HFFc6 (cell line): Measurements from ENCODE around the gene PDSS1. TPM values are rescaled to one million over a fixed set of nuclear protein-coding genes. Genes with fewer than 3 reads are reported as not detected.
A peak's percentile ranks its signal among the peaks of the same experiment; 100 is the strongest.
"Not testable (repeated sequence)": the region's sequence is repeated elsewhere in the genome, so short reads cannot be mapped to it uniquely, and the experiment has no call there.

ENCODE experiments used
- DNase-seq: peaks from one replicate; pipeline ENCODE4 v3.0.0-alpha.2; 2018
- H3K27ac Mint-ChIP-seq: 2 replicates; pipeline ENCODE4 v1.8.0; 2020; ENCODE audit warnings: mild to moderate bottlenecking, mixed read lengths
- H3K27me3 Mint-ChIP-seq: 2 replicates; pipeline ENCODE4 v1.8.0; 2021; ENCODE audit warnings: mild to moderate bottlenecking, moderate library complexity, mixed read lengths; ENCODE audit not compliant: insufficient read depth
- H3K36me3 Mint-ChIP-seq: 2 replicates; pipeline ENCODE4 v1.8.0; 2021; ENCODE audit warnings: low read depth, mixed read lengths
- H3K4me1 Mint-ChIP-seq: 2 replicates; pipeline ENCODE4 v1.8.0; 2020; ENCODE audit warnings: low read depth, mixed read lengths
- H3K4me3 Mint-ChIP-seq: 2 replicates; pipeline ENCODE4 v1.8.0; 2020; ENCODE audit warnings: mild to moderate bottlenecking, moderate library complexity, mixed read lengths
- H3K9me3 Mint-ChIP-seq: 2 replicates; pipeline ENCODE4 v1.8.0; 2020; ENCODE audit warnings: mild to moderate bottlenecking, mixed read lengths
- CTCF ChIP-seq: fragments of 200-600 bp; sonication (generic); IDR thresholded peaks from 2 replicates; pipeline ENCODE4 v1.5.0; 2021; ENCODE audit warnings: antibody characterized with exemption, mild to moderate bottlenecking
- total RNA-seq, 6 experiments: library from RNA; stranded (reverse); fragmentation: NEBNext Ultra II Directional; extraction: Animal tissue kit (Norgen Biotek cat#: 25700); gene quantifications; 2 replicates in 1 of 6; 3 replicates in 5 of 6; pipeline ENCODE4 v1.2.3, GENCODE V29; 2021

PDSS1 gene
- total RNA-seq, 6 experiments from 2014 or later = 5.0 to 9.7 (median 7.5) TPM

DNA sequence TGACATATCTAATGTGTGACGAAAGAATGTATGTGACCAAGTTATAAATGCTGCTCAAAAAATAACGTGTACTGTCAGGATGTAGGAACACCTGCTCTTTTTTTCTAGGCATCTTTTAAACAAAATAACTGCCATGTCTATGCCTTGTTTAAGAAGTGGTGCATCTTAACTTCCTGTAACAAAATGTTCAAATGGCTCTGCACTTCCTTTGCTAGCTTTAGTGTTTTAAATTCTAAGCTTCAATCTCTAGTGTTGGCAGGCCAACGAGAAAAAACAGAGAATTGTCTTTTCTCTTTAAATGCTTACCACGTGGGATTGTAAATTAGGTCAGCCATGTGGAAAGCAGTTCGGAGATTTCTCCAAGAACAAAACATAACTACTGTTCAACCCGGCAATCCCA is 14.6 kb upstream of the PDSS1 start:
- H3K9me3 Mint-ChIP-seq = no peaks in the 10 kb centered on the region
- H3K36me3 Mint-ChIP-seq = no peaks in the 10 kb centered on the region
- H3K4me1 Mint-ChIP-seq = peaks cover 9% of the 10 kb centered on the region
- H3K4me3 Mint-ChIP-seq = no peak overlapping the region
- no peak for DNase-seq
- no peak for TF ChIP-seq CTCF
- no peak overlapping the region for H3K27ac Mint-ChIP-seq
- peaks cover 4% of the 10 kb centered on the region; the same call in 1 of the 2 replicates for H3K27me3 Mint-ChIP-seq

DNA sequence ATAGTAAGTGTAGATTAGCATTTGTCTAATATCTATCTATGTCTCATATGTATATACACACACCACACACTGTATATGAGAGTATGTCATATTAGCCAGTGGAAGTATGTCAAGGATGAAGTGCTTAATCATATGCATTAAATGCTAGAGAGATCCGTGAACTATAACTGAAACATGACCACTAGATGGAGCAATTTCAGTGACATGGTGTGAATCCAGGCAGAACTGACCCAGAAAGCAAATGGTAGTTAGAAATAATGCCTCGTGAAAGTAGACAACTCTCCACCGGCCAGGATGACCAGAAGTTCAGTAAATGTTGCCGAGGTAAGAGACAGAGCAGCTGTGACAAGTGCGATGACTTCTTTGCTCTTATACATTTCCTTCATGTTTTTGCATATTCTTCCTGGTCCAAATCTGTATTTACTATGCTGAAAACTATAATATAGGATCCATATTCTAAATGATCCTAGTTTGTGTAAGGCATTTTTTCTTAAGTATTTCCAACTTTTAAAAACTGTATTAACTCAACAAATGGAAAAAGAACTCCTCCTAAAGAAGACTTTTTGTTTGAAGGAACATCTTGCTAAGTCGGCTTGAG is 12.7 kb upstream of the PDSS1 start:
- H3K4me3 Mint-ChIP-seq, H3K36me3 Mint-ChIP-seq, H3K27ac Mint-ChIP-seq, H3K27me3 Mint-ChIP-seq, H3K4me1 Mint-ChIP-seq, H3K9me3 Mint-ChIP-seq: not testable (repeated sequence)
- peak; percentile 80 for TF ChIP-seq CTCF
- peak; percentile 67 for DNase-seq

- Mint-ChIP-seq H3K4me3 (no peak overlapping the region), H3K9me3 (no peaks in the 10 kb centered on the region), H3K27me3 (peaks cover 6% of the 10 kb centered on the region), H3K4me1 (peaks cover 9% of the 10 kb centered on the region), H3K36me3 (no peaks in the 10 kb centered on the region), H3K27ac (no peak overlapping the region)
- TF ChIP-seq CTCF = no peak
- no peak for DNase-seq
These were observed 12.1 kb upstream of the PDSS1 start for GRCh38 chr10:26685441-26685840.

- DNase-seq = no peak
- peaks cover 6% of the 10 kb centered on the region for H3K27me3 Mint-ChIP-seq
- H3K27ac Mint-ChIP-seq = no peak overlapping the region
- peaks cover 4% of the 10 kb centered on the region for H3K4me1 Mint-ChIP-seq
- no peaks in the 10 kb centered on the region for H3K36me3 Mint-ChIP-seq
- H3K9me3 Mint-ChIP-seq = no peaks in the 10 kb centered on the region
- no peak overlapping the region for H3K4me3 Mint-ChIP-seq
- no peak for TF ChIP-seq CTCF
These were observed 8.1 kb upstream of the PDSS1 start for GRCh38 chr10:26689399-26689798.

- H3K4me1 Mint-ChIP-seq = peaks cover 15% of the 10 kb centered on the region
- H3K27ac Mint-ChIP-seq = no peak overlapping the region
- DNase-seq = no peak
- peaks cover 6% of the 10 kb centered on the region for H3K27me3 Mint-ChIP-seq
- no peaks in the 10 kb centered on the region for H3K9me3 Mint-ChIP-seq
- no peaks in the 10 kb centered on the region for H3K36me3 Mint-ChIP-seq
- no peak for TF ChIP-seq CTCF
- H3K4me3 Mint-ChIP-seq = no peak overlapping the region
These were observed 6.6 kb upstream of the PDSS1 start for GRCh38 chr10:26690731-26691475.

GRCh38 chr10:26694536-26694935 is 3.0 kb upstream of the PDSS1 start:
- not testable (repeated sequence) for H3K27me3 Mint-ChIP-seq, H3K36me3 Mint-ChIP-seq, H3K9me3 Mint-ChIP-seq
- Mint-ChIP-seq H3K27ac (peak overlapping the region; percentile 74), H3K4me3 (peak overlapping the region; percentile 67), H3K4me1 (peaks cover 34% of the 10 kb centered on the region)
- peak; percentile 58 for DNase-seq
